HepG2 (cell line): Measurements from ENCODE around the gene RAB11FIP5. TPM values are rescaled to one million over a fixed set of nuclear protein-coding genes. Genes with fewer than 3 reads are reported as not detected.

ENCODE experiments used
- CCDC6 ChIP-seq: sonication (generic); formaldehyde crosslinking; IDR thresholded peaks from 2 replicates; pipeline ENCODE4 v1.8.1; 2022; ENCODE audit warnings: mild to moderate bottlenecking, missing genetic modification reagents, moderate library complexity
- HMG20A ChIP-seq: IDR thresholded peaks from 2 replicates; pipeline ENCODE4 v1.6.1; 2016; ENCODE audit warnings: borderline replicate concordance
- NFRKB ChIP-seq: fragments of 450-650 bp; IDR thresholded peaks from 2 replicates; pipeline ENCODE4 v1.6.1; 2017
- RCOR2 ChIP-seq: IDR thresholded peaks from 2 replicates; pipeline ENCODE4 v1.6.1; 2016; ENCODE audit warnings: missing biosample characterization, missing genetic modification reagents
- ZNF652 ChIP-seq: IDR thresholded peaks from 2 replicates; pipeline ENCODE4 v1.6.1; 2016; ENCODE audit warnings: low read depth, borderline replicate concordance
- polyA plus RNA-seq, 8 experiments: library from polyadenylated mRNA; depleted of rRNA in 3 of 8; stranded (reverse) in 7 of 8; unstranded in 1 of 8; fragments of >200 nt; fragmentation: Illumina TruSeq in 4 of 8; extraction: Trizol in 4 of 8; gene quantifications; 2 replicates each; pipeline versions ENCODE4 v1.2.1 to v1.2.3, GENCODE V29; 2011 to 2016; ENCODE audit warnings: low read depth in 4 of 8, missing spikeins in 1 of 8, mixed read lengths in 1 of 8; ENCODE audit not compliant: insufficient read depth in 1 of 8
- total RNA-seq, 5 experiments: library from RNA; depleted of rRNA; stranded (reverse); fragments of >200 nt; fragmentation: Illumina TruSeq; extraction: Trizol; gene quantifications; 2 replicates each; pipeline ENCODE4 v1.2.3, GENCODE V29; 2016; ENCODE audit warnings: low read depth in 1 of 5
- TF ChIP-seq, protein P1 (sequence below), 2 experiments: fragments of 450-650 bp in 1 of 2; sonication (generic) in 1 of 2; formaldehyde crosslinking in 1 of 2; IDR thresholded peaks; 2 replicates each; pipeline versions ENCODE4 v1.6.1 to v1.8.0; 2016 to 2022; ENCODE audit warnings: antibody characterized with exemption in 1 of 2, mild to moderate bottlenecking in 1 of 2, missing genetic modification reagents in 1 of 2
- TF ChIP-seq, protein P2 (sequence below): sonication (generic); formaldehyde crosslinking; IDR thresholded peaks from 2 replicates; pipeline ENCODE4 v1.5.0; 2020; ENCODE audit warnings: mild to moderate bottlenecking, missing genetic modification reagents, borderline replicate concordance
- TF ChIP-seq, protein P3 (sequence below): sonication (generic); formaldehyde crosslinking; IDR thresholded peaks from 2 replicates; pipeline ENCODE4 v1.4.0; 2020; ENCODE audit warnings: missing genetic modification reagents
- TF ChIP-seq, protein P4 (sequence below): sonication (generic); formaldehyde crosslinking; conservative IDR thresholded peaks from 2 replicates; pipeline ENCODE4 v1.8.0; 2022; ENCODE audit warnings: missing genetic modification reagents
- TF ChIP-seq, protein P5 (sequence below): sonication (generic); formaldehyde crosslinking; IDR thresholded peaks from 2 replicates; pipeline ENCODE4 v1.8.0; 2022; ENCODE audit warnings: mild to moderate bottlenecking, missing genetic modification reagents; ENCODE audit not compliant: insufficient replicate concordance

RAB11FIP5 gene
- total and polyA plus RNA-seq, 2 of the 13 experiments (the other 11 are each of a cell fraction or from before 2014, with no cell fraction given), result 9.4 to 22.9 TPM

DNA sequence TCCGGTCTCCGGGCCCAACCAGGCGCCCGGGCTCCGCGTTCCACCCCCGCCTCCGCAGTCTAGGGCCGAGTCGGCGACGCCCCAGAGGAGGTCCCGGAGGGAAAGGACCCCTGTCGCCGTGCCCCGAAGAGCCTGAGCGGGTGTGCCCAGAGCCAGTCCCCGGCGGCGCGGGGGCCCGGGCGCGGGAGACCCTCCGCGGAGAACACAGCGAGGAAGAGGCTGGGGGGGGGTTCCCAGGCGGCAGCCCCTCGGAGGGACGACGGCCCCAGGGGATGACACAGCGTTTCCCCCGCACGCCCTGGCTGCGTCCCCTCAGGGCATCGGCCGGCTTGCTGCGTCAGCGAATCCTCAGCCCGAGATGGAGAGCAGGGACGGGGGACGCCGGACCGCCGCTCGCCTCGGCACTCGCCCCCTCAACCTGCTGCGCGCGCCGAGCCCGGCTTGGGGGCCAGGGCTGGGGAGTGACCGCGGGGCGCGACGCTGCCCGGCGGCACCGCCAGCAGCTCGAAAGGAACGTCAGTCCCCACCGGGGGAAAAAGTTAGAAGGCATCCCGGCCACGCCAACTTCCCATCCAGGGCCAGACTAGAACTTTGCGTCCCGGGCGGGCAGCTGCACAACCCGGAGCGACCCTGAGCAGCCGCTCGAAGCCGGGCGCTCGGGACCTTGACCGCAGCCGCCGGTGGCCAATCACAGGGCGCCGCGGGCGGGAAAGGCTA lies 41.9 kb downstream of the RAB11FIP5 start (continued):
- TF ChIP-seq, protein P1, sequence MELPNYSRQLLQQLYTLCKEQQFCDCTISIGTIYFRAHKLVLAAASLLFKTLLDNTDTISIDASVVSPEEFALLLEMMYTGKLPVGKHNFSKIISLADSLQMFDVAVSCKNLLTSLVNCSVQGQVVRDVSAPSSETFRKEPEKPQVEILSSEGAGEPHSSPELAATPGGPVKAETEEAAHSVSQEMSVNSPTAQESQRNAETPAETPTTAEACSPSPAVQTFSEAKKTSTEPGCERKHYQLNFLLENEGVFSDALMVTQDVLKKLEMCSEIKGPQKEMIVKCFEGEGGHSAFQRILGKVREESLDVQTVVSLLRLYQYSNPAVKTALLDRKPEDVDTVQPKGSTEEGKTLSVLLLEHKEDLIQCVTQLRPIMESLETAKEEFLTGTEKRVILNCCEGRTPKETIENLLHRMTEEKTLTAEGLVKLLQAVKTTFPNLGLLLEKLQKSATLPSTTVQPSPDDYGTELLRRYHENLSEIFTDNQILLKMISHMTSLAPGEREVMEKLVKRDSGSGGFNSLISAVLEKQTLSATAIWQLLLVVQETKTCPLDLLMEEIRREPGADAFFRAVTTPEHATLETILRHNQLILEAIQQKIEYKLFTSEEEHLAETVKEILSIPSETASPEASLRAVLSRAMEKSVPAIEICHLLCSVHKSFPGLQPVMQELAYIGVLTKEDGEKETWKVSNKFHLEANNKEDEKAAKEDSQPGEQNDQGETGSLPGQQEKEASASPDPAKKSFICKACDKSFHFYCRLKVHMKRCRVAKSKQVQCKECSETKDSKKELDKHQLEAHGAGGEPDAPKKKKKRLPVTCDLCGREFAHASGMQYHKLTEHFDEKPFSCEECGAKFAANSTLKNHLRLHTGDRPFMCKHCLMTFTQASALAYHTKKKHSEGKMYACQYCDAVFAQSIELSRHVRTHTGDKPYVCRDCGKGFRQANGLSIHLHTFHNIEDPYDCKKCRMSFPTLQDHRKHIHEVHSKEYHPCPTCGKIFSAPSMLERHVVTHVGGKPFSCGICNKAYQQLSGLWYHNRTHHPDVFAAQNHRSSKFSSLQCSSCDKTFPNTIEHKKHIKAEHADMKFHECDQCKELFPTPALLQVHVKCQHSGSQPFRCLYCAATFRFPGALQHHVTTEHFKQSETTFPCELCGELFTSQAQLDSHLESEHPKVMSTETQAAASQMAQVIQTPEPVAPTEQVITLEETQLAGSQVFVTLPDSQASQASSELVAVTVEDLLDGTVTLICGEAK (IDR thresholded peaks at IDR 0.05), result no peak
- TF ChIP-seq, protein P1 (CRISPR knock-in tag; IDR thresholded peaks at IDR 0.05), result no peak
- TF ChIP-seq, protein P2, sequence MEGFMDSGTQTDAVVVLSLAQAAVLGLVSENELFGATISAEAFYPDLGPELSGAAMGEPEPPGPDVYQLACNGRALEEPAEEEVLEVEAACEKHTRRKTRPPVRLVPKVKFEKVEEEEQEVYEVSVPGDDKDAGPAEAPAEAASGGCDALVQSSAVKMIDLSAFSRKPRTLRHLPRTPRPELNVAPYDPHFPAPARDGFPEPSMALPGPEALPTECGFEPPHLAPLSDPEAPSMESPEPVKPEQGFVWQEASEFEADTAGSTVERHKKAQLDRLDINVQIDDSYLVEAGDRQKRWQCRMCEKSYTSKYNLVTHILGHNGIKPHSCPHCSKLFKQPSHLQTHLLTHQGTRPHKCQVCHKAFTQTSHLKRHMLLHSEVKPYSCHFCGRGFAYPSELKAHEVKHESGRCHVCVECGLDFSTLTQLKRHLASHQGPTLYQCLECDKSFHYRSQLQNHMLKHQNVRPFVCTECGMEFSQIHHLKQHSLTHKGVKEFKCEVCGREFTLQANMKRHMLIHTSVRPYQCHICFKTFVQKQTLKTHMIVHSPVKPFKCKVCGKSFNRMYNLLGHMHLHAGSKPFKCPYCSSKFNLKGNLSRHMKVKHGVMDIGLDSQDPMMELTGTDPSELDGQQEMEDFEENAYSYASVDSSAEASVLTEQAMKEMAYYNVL (CRISPR knock-in tag), result no peak
- TF ChIP-seq NFRKB, result no peak
- TF ChIP-seq HMG20A (CRISPR knock-in tag), result no peak
- peak; percentile 93; the same call in 1 of the 2 replicates for TF ChIP-seq CCDC6 (CRISPR knock-in tag)
- TF ChIP-seq ZNF652 (CRISPR knock-in tag), result no peak
- TF ChIP-seq, protein P3, sequence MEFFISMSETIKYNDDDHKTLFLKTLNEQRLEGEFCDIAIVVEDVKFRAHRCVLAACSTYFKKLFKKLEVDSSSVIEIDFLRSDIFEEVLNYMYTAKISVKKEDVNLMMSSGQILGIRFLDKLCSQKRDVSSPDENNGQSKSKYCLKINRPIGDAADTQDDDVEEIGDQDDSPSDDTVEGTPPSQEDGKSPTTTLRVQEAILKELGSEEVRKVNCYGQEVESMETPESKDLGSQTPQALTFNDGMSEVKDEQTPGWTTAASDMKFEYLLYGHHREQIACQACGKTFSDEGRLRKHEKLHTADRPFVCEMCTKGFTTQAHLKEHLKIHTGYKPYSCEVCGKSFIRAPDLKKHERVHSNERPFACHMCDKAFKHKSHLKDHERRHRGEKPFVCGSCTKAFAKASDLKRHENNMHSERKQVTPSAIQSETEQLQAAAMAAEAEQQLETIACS (CRISPR knock-in tag), result peak; percentile 41; the same call in 1 of the 2 replicates
- no peak for TF ChIP-seq RCOR2 (CRISPR knock-in tag)
- TF ChIP-seq, protein P4, sequence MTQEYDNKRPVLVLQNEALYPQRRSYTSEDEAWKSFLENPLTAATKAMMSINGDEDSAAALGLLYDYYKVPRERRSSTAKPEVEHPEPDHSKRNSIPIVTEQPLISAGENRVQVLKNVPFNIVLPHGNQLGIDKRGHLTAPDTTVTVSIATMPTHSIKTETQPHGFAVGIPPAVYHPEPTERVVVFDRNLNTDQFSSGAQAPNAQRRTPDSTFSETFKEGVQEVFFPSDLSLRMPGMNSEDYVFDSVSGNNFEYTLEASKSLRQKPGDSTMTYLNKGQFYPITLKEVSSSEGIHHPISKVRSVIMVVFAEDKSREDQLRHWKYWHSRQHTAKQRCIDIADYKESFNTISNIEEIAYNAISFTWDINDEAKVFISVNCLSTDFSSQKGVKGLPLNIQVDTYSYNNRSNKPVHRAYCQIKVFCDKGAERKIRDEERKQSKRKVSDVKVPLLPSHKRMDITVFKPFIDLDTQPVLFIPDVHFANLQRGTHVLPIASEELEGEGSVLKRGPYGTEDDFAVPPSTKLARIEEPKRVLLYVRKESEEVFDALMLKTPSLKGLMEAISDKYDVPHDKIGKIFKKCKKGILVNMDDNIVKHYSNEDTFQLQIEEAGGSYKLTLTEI (CRISPR knock-in tag), result no peak
- TF ChIP-seq, protein P5, sequence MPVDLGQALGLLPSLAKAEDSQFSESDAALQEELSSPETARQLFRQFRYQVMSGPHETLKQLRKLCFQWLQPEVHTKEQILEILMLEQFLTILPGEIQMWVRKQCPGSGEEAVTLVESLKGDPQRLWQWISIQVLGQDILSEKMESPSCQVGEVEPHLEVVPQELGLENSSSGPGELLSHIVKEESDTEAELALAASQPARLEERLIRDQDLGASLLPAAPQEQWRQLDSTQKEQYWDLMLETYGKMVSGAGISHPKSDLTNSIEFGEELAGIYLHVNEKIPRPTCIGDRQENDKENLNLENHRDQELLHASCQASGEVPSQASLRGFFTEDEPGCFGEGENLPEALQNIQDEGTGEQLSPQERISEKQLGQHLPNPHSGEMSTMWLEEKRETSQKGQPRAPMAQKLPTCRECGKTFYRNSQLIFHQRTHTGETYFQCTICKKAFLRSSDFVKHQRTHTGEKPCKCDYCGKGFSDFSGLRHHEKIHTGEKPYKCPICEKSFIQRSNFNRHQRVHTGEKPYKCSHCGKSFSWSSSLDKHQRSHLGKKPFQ (CRISPR knock-in tag), result peak; percentile 71
